Measurements from ENCODE around the gene CLCN5. TPM values are rescaled to one million over a fixed set of nuclear protein-coding genes. Genes with fewer than 3 reads are reported as not detected.

CLCN5 gene
- total and polyA plus RNA-seq, 10 of the 15 experiments (the other 5 are each of a cell fraction or from before 2014, with no cell fraction given), result 0.33 to 3.8 (median 2.6) TPM

DNA sequence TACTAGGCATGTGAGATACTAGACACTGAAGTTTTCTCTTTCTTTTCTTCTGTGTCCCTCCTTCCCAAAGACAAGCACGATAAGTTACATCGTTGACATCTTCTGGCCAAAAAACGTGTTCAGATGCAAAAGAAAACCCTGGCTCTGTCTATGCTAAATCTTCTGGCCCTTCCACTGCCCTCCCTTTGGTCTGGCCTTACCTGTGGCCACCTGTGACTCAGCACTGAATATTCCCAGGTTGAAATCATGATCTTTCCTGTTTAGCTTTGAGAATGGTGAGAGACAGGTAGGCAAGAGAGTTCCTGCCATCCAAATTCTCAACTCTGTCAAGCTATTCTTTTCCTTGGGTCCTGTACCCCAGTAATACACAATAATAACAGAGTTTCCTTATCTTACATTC lies 12.3 kb downstream of the CLCN5 start:
- TF ChIP-seq, protein P1, sequence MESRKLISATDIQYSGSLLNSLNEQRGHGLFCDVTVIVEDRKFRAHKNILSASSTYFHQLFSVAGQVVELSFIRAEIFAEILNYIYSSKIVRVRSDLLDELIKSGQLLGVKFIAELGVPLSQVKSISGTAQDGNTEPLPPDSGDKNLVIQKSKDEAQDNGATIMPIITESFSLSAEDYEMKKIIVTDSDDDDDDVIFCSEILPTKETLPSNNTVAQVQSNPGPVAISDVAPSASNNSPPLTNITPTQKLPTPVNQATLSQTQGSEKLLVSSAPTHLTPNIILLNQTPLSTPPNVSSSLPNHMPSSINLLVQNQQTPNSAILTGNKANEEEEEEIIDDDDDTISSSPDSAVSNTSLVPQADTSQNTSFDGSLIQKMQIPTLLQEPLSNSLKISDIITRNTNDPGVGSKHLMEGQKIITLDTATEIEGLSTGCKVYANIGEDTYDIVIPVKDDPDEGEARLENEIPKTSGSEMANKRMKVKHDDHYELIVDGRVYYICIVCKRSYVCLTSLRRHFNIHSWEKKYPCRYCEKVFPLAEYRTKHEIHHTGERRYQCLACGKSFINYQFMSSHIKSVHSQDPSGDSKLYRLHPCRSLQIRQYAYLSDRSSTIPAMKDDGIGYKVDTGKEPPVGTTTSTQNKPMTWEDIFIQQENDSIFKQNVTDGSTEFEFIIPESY (IDR thresholded peaks at IDR 0.05), result no peak
- TF ChIP-seq TBL1XR1 (IDR thresholded peaks at IDR 0.05; ENCODE audit: low read depth, low read length), result no peak
- Histone ChIP-seq H3K4me3 (no peak overlapping the region), H3K27ac (ENCODE audit: control insufficient read depth, insufficient read depth) (no peak overlapping the region), H3K9me3 (replicated peaks; ENCODE audit: control insufficient read depth, insufficient read depth, low read length) (no peaks in the 10 kb centered on the region), H3K9ac (ENCODE audit: control insufficient read depth, insufficient read depth, low read length) (no peak overlapping the region), H2AFZ (ENCODE audit: control insufficient read depth, low read depth, low read length) (no peak overlapping the region), H4K20me1 (ENCODE audit: control insufficient read depth, insufficient read depth) (no peaks in the 10 kb centered on the region), H3K4me2 (ENCODE audit: control insufficient read depth, insufficient read depth) (no peak overlapping the region), H3K27me3 (replicated peaks in 1 of 2; ENCODE audit: control insufficient read depth in 2 of 2, insufficient read depth in 2 of 2, low read length in 1 of 2) (no peaks in the 10 kb centered on the region), H3K4me1 (ENCODE audit: control insufficient read depth, insufficient read depth, low read length) (no peaks in the 10 kb centered on the region), H3K79me2 (ENCODE audit: control insufficient read depth, insufficient read depth, low read length) (no peaks in the 10 kb centered on the region), H3K36me3 (ENCODE audit: control insufficient read depth in 2 of 2, insufficient read depth in 2 of 2, low read length in 1 of 2) (no peaks in the 10 kb centered on the region)
- RAD21 ChIA-PET (ENCODE audit: unreplicated experiment), result no interaction called here
- in situ Hi-C loops (cut with MboI), result no loop called here
- no peak for DNase-seq (ENCODE audit: low read depth, low spot score)
- FAIRE-seq, result no peak
- POLR2A ChIA-PET, result no interaction called here
- CTCF ChIA-PET, result interaction anchor here (1.4 kb wide), 1 partner anchor 15 kb away, joined by 4 read pairs; no protein-coding TSS in a partner anchor
- 59% methylated on average over 3 of the region's 3 CpGs for WGBS (ENCODE audit: insufficient coverage, insufficient replicate concordance, low lambda C conversion rate, missing lambda C conversion rate)
- no TSS peak for BruUV-seq (replicated peaks)
- SMC1A ChIA-PET (ENCODE audit: uncharacterized antibody, unreplicated experiment), result interaction anchor here (0.8 kb wide), 1 partner anchor 22 kb away, joined by 3 read pairs; no protein-coding TSS in a partner anchor
- intact Hi-C loops (cut with micrococcal nuclease; ENCODE audit: unreplicated experiment), result no loop called here
- no peak for ATAC-seq

DNA sequence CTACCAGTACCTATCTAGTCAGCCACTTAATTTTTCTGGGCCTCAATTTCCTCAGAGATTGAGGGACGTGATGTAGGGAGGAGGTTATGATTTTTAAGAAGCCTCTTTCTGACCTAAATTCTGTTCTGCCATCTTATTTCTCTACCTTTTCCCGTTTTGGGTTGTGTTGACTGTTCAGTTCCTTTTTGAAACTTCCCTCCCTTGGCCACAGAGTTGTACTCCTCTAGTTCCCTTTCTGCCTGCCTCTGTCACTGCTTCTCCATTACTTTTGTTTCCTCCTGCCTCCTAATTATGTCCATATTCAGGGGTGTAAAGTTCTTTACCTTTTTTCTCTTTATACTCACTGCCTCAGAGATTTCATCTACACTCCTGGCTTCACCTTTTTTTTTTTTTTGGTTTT lies 25.4 kb downstream of the CLCN5 start:
- in situ Hi-C loops (cut with MboI) (no loop called here), intact Hi-C loops (cut with micrococcal nuclease; ENCODE audit: unreplicated experiment) (no loop called here)
- H3K4me1 ChIP-seq (ENCODE audit: control insufficient read depth, insufficient read depth, low read length), result no peaks in the 10 kb centered on the region; the same call in 1 of the 2 replicates
- H2AFZ ChIP-seq (ENCODE audit: control insufficient read depth, low read depth, low read length), result peak overlapping the region; percentile 51
- 0 out of 2 replicates have a peak overlapping the region, but pooled peaks have one; percentile 17 for H3K4me2 ChIP-seq (ENCODE audit: control insufficient read depth, insufficient read depth)
- H3K9me3 ChIP-seq (replicated peaks; ENCODE audit: control insufficient read depth, insufficient read depth, low read length), result no peaks in the 10 kb centered on the region; the same call in 2 of the 3 replicates
- H3K27me3 ChIP-seq (replicated peaks in 1 of 2; ENCODE audit: control insufficient read depth in 2 of 2, insufficient read depth in 2 of 2, low read length in 1 of 2), result no peaks in the 10 kb centered on the region
- H3K36me3 ChIP-seq (ENCODE audit: control insufficient read depth in 2 of 2, insufficient read depth in 2 of 2, low read length in 1 of 2), result no peaks in the 10 kb centered on the region
- ChIA-PET RAD21 (ENCODE audit: unreplicated experiment) (interaction anchor here (1.1 kb wide), 1 partner anchor 23 kb away, joined by 3 read pairs; no protein-coding TSS in a partner anchor), POLR2A (interaction anchor here (1.3 kb wide), 1 partner anchor 125 kb away, joined by 3 read pairs; no protein-coding TSS in a partner anchor), CTCF (interaction anchor here (1.3 kb wide), 1 partner anchor 9 kb away, joined by 3 read pairs; no protein-coding TSS in a partner anchor), SMC1A (ENCODE audit: uncharacterized antibody, unreplicated experiment) (interaction anchor here (1.0 kb wide), 1 partner anchor 55 kb away, joined by 3 read pairs; no protein-coding TSS in a partner anchor)
- ATAC-seq (peak; percentile 68), DNase-seq (ENCODE audit: low read depth, low spot score) (no peak), FAIRE-seq (no peak)
- TF ChIP-seq FOXK2 (IDR thresholded peaks at IDR 0.05), result no peak
- 0 out of 2 replicates have a peak, but pooled peaks have one; percentile 13 for TF ChIP-seq RELB (IDR thresholded peaks at IDR 0.05; ENCODE audit: low read depth)
- TF ChIP-seq DPF2 (IDR thresholded peaks at IDR 0.05), result no peak
- peak; percentile 13 to 23; a peak in 2 of 4 replicates for TF ChIP-seq IKZF2 (IDR thresholded peaks at IDR 0.05)
- WGBS (ENCODE audit: insufficient coverage, insufficient replicate concordance, low lambda C conversion rate, missing lambda C conversion rate), result 0% methylated on average over 2 of the region's 2 CpGs
- no peak overlapping the region; the same call in 1 of the 2 replicates for H3K27ac ChIP-seq (ENCODE audit: control insufficient read depth, insufficient read depth)
- no peaks in the 10 kb centered on the region for H3K79me2 ChIP-seq (ENCODE audit: control insufficient read depth, insufficient read depth, low read length)
- H3K4me3 ChIP-seq, result no peak overlapping the region
- no peak overlapping the region for H3K9ac ChIP-seq (ENCODE audit: control insufficient read depth, insufficient read depth, low read length)
- H4K20me1 ChIP-seq (ENCODE audit: control insufficient read depth, insufficient read depth), result no peaks in the 10 kb centered on the region
- no TSS peak for BruUV-seq (replicated peaks)
